LoVo (cell line): ENCODE measurements around the gene SLC35C1.
"Not testable (repeated sequence)": the region's sequence is repeated elsewhere in the genome, so short reads cannot be mapped to it uniquely, and the experiment has no call there.

ENCODE experiments used
- DNase-seq: peaks from one replicate; pipeline ENCODE4 v3.0.0-alpha.2; 2016; ENCODE audit warnings: low spot score

Gene SLC35C1

GRCh38 chr11:45811109-45811435, 6.1 kb downstream of the SLC35C1 start:
- DNase-seq, result no peak

DNA sequence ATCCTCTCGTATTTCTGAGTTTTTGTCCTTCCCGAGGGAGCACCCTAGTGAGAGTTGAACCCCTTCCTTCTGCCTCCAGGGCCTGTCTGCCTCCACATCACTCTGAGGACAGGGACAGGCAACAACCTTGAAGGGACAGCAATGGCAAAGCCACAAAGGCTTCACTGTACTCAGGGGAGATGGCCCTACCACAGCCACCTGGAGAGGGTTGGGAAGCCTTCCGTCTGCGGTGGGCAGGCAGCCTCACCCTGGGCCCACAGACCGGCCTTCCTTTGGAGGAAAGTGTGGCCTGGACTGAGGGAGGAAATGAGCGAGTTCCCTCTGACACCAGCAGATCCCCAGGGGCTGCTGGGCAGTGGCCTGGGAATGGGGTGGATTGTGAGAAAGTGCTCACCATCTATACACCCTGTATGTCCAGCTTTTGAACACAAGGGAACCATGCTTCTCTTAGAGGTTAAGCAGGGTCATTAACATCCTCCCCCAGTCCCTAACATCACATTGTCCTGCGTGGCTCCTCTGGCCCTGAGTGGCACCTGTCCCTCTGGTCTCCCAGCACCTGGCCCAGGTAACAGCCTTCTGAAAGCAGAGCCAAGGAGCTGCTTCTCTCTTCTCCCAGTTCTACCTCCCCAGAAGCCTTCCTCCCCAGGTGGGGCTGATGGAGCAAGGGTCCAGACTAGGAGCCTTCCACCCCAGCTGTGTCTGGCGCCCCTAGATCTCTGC, 6.8 kb downstream of the SLC35C1 start:
- DNase-seq, result no peak

DNA sequence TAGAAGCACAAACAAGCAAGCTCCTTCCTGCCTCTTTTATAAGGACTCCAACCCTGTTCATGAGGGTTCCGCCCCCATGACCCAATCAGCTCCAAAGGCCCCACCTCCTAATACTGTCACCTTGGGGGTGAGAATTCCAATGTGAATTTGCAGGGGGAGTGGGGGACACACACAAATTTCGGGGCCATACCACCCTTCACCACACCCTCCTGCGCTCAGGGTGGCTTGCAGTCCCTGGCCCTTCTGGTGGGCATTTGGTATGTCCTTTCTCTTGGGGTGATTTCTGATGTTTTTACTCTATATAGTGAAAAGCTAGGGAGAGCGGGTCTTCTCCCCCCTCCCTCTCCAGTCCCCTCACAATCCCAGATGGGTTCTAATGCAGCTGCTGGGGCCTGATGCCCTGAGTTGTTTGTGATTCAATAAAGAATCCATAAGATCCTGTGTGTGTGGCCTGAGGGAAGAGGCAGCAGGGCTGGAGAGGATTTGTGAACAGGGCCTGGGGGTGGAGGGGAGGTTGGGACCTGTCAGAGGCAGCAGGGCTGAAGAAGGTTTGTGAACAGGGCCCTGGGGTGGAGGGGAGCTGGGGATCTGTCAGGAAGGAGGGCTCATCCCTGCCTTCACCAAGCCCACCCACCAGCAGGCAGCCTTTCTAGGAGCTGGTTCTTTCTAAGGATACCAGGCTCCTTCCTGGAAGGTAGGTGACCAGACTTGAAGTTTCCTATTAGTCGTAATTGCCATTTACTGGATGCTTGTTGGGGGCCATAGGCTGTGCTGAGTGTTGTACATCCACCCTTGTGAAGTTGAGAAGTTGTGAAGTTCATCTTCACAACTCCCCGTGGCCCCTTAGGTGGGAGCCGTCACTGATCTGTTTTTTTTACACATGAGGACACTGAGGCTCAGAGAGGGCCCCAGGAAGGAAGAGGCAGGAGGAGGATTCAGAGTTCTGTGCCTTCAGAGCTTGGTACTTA, 7.9 kb downstream of the SLC35C1 start:
- DNase-seq, result no peak

- no peak for DNase-seq
Observed at GRCh38 chr11:45815747-45816146, 10.8 kb downstream of the SLC35C1 start.

DNA sequence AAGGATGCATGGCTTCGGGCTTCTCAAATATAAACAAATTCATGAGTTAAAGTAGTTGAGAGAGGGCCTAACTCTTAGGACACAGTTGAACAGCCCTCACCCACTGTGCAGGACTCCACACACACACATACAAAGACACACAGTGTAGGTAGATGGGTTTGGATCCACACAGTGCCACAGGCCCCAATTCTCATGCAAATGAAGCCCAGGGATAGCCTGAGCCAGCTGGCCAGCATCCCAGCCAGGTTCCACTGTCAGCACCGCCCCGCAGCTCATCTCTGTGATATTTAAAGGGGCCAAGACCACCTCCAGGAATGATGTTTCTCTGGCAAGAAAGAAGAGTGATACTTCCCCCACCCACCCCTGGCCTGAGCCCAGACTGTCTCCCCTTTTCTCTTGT, 11.7 kb downstream of the SLC35C1 start:
- no peak for DNase-seq

DNA sequence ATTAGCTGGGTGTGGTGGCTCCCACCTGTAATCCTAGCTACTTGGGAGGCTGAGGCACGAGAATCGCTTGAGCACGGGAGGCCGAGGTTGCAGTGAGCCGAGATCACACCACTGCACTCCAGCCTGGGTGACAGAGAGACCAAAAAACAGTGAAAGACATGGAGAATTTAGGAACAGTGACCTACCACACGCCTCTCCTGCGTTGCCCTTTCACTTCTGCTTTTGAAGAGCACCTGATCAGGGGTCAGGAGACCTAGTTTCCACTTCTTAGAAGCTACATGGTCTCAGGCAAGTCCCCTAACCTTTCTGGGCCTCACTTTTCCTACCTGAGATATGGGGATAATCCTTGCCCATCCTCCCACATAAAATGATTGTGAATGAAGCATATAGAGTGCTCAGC, 12.2 kb downstream of the SLC35C1 start:
- DNase-seq, result no peak

DNA sequence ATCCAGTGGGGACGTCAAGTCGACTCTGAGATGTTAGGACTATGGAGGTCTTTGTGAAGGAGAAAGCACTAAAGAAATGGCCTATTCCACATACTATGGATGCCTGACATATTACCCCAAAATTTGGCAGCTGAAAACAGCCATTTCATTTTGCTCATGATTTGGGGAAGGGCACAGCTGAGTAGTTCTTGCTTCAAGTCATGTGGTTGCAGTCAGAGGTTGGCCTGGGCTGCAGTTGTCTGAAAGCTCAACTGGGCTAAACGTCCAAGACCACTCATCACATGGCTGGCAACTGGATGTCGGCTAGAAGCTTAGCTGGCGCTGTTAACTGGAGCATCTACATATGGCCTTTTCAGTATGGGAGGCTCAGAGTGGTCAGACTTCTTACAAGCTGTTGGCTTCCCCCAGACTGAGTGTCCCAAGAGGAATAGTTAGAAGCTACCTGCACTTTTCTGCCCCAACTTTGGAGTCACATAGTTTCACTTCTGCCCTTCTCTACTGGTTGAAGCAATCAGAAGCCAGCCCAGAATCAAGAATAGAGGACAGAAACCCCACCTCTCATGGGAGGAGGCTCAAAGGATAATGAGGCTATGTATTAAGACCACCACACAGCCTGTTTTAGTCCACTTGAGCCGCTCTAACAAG, 14.1 kb downstream of the SLC35C1 start:
- no peak for DNase-seq

- DNase-seq, result no peak
Observed at GRCh38 chr11:45820211-45820857, 15.4 kb downstream of the SLC35C1 start.

GRCh38 chr11:45826492-45826891, 21.5 kb downstream of the SLC35C1 start:
- not testable (repeated sequence) for DNase-seq

- DNase-seq, result no peak
Observed at GRCh38 chr11:45827123-45827522, 22.2 kb downstream of the SLC35C1 start.

DNA sequence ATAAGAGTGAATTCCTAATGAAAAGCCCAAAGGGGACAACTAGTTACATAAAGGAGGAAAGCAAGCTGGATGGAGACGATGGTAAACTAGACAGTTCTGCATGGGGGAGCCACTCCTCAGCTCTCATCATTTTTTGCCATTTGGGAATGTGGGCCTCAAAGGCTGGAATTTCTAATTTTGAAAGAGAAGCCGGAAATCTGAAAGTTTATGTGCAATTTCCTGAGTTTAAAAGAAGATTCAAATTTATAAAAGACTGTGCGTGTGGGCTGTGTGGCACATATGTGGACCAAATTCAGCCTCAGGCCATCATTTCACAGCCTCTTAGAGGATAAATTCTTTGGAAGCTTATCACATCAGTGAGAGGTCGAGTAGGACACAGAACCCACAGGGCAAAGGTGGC, 24.0 kb downstream of the SLC35C1 start:
- DNase-seq, result no peak

GRCh38 chr11:45830596-45830995, 25.6 kb downstream of the SLC35C1 start:
- DNase-seq, result no peak

GRCh38 chr11:45832811-45833441, 28.0 kb downstream of the SLC35C1 start:
- DNase-seq, result no peak

- DNase-seq, result no peak
Observed at GRCh38 chr11:45833761-45834160, 28.8 kb downstream of the SLC35C1 start.

DNA sequence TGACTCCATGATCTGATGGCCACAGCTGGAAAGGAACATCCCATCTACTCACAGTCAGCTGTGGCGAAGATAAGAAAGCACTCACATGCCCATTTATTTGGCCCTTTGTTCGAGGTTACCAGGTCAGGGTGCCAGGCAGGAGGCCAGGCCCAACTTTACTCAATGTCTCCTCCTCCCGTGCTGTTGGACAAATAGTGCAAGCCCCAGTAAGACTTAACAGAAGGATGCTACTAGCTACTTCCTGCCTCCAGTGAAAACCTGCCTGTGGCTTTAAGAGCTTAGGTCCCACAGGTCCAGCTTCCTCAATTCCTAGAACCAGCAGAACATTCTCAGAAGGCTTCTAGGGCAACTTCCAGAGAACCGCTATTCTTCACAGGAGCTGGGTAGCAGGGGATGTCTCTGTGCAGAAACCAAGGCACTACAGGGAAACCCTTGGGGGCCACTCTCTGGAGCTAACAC, 29.4 kb downstream of the SLC35C1 start:
- DNase-seq, result no peak

- DNase-seq, result no peak
Observed at GRCh38 chr11:45839204-45839603, 34.3 kb downstream of the SLC35C1 start.

DNA sequence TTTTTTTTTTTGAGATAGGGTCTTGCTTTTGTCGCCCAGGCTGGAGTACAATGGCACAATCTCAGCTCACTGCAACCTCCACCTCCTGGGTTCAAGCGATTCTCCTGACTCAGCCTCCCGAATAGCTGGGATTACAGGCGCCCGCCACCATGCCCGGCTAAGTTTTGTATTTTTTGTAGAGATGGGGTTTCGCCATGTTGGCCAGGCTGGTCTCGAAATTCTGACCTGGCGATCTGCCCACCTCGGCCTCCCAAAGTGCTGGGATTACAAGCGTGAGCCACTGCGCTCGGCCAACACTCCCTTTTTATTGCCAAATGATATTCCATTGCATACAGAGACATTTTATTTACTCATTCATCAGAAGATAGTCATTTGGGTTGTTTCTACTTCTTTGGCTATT, 35.3 kb downstream of the SLC35C1 start:
- not testable (repeated sequence) for DNase-seq

DNA sequence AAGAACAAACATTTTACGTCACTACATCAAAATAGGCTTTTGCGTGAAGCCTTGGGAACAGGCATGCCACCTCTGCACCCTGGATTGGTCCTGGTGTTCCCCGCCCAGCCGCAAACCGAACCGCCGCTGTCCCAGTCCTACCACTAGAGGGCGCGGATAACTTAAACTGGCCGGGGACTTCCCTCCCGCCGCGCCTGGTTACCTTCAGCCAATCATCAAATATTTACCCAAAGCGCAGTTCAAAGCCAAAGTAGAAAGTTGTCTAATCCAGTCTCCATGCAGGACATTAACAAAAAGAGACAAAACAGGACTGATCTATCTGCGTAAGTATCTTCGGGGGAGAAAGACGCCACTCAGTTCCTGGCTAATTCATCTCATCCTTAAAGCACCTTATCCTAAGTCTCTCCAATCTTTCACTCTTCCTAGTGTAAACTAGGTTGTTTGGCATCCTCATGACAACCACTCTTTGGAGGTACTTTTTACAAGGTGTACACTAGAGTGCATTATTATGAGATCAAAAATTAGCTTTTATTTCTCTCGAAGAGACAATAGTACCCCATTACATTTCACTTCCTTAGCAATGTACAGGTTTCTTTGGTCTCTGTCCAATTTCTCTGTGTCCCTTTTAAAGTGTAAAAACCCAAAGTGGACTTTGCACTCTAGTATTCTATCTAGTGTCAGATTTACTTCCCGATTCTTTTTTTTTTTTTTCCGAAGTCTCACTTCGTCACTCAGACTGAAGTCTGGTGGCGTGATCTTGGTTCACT, 38.4 kb downstream of the SLC35C1 start:
- DNase-seq, result peak; percentile 90

DNA sequence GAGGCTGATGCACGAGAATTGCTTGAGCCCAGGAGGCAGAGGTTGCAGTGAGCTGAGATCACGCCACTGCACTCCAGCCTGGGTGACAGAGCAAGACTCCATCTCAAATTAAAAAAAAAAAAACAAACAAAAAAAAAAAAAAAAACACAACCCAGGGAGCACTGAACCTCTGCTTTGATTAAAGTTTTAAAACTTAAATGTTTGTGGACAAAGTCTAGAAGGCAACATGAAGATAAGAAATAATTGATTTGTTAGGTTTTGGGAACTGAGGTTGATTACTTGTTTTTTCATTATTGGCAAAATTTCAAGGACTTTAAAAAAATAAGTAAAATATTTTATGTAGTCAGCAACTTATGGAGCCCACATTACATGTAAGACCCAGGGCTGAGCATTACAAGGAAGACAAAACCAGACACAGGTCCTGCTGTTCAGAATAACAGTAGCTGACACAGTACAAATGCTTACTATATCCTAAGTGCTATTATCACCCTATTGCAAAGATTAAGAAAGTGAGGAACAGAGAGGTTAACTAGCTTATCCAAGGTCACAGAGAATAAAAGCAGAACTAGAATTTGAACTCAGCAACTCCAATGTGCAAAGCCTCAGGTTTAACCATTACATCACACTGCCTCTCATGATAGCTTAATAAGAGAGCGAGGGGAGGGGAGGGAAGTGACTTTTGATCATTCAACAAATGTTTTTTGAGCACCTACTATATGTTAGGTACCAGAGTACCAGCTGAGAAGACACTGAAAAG, 40.1 kb downstream of the SLC35C1 start:
- no peak for DNase-seq

GRCh38 chr11:45846174-45846675, 41.3 kb downstream of the SLC35C1 start:
- no peak for DNase-seq
